ENCODE results near the gene ARHGAP27.

Gene ARHGAP27

DNA sequence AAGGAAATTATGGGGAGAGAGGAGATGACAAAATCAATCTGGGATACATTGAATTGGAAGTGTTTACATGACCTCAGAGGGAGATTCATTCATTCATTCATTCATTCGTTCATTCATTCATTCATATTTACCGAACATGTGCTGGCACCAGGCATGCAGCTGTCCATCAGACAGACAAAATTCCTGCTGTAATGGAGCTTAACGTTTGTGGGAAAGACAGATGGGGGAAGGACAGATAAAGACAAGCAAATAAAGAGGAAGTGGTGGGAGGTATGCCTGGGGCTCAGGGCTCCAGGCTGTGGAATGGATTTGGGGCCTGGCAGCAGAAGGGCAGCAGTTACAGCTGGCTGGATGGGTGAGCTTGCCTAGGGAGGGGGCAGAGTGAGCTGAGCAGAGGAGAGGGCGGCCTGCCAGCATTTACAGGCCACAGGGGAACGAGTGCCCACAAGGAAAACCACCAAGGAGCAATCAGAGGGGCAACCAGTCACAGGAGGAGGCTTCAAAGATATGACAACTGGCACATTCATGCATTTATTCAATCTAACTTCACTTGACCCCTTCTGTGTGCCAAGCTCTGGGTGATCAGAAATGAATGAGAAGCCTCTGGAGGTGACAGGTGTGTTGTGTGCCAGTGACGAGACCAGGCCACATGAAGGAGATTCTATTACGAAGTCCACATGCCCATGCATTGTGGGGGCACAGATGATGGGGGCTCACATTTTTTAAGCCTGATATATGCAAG lies 48.5 kb downstream of the ARHGAP27 start:
- no peaks in the 10 kb centered on the region for H3K9me3 Mint-ChIP-seq
- peaks cover 9 to 16% of the 10 kb centered on the region in 2 donors for H3K27me3 Mint-ChIP-seq
- H3K4me3 Mint-ChIP-seq, result peak overlapping the region; percentile 17 to 33
- peaks cover 39 to 60% of the 10 kb centered on the region in 2 donors for H3K4me1 Mint-ChIP-seq
- ATAC-seq (replicated peaks) (no peak), DNase-seq (no peak)
- H3K27ac Mint-ChIP-seq, result peak overlapping the region; percentile 81
- peaks cover 0 to 3% of the 10 kb centered on the region in 2 donors for H3K36me3 Mint-ChIP-seq

DNA sequence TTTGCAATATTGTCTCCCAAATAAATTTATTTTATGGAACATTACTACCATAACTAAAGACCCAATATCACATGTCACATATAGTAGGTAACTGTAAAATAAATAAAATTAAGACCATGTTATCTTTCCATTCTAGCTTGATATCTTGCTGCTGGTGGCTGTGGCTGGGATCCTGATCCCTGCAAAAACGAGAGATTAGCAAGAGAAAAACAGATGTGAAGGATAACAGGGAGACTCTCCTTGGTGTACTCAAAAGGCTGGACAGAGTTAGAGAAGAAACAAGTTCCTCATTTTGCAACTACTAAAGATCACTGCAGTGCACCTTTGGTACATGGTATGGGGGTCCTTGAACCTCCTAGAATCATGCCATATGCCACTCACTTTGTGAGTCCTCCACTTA lies 49.7 kb downstream of the ARHGAP27 start:
- peak overlapping the region; percentile 6 to 71 for H3K4me3 Mint-ChIP-seq
- H3K36me3 Mint-ChIP-seq, result peaks cover 0 to 3% of the 10 kb centered on the region in 2 donors
- peaks cover 1 to 7% of the 10 kb centered on the region in 2 donors for H3K27me3 Mint-ChIP-seq
- DNase-seq (no peak), ATAC-seq (replicated peaks) (no peak)
- H3K4me1 Mint-ChIP-seq, result peaks cover 41 to 66% of the 10 kb centered on the region in 2 donors
- peak overlapping the region; percentile 31 for H3K27ac Mint-ChIP-seq
- no peaks in the 10 kb centered on the region for H3K9me3 Mint-ChIP-seq

DNA sequence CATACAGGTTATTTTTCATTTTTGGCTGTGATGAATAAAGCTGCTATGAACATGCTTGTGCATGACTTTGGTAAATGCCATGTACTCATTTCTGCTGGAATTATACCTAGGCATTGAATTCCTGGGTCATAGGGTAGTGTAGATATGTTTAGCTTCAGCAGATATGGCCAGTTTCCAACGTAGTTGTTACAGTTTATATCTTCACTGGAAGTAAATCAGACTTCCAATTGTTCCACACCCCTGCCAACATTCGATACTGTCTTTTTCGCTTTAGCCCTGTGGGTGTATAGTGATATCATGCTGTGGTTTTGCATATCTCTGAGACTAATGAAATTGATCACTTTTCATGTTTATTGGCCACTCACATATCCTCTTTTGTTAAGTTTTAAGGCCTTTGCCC lies 50.4 kb downstream of the ARHGAP27 start:
- no peaks in the 10 kb centered on the region for H3K9me3 Mint-ChIP-seq
- no peaks in the 10 kb centered on the region for H3K27me3 Mint-ChIP-seq
- peaks cover 47 to 73% of the 10 kb centered on the region in 2 donors for H3K4me1 Mint-ChIP-seq
- no peak overlapping the region for H3K4me3 Mint-ChIP-seq
- peaks cover 0 to 3% of the 10 kb centered on the region in 2 donors for H3K36me3 Mint-ChIP-seq
- H3K27ac Mint-ChIP-seq, result no peak overlapping the region
- ATAC-seq (replicated peaks) (no peak), DNase-seq (no peak)

DNA sequence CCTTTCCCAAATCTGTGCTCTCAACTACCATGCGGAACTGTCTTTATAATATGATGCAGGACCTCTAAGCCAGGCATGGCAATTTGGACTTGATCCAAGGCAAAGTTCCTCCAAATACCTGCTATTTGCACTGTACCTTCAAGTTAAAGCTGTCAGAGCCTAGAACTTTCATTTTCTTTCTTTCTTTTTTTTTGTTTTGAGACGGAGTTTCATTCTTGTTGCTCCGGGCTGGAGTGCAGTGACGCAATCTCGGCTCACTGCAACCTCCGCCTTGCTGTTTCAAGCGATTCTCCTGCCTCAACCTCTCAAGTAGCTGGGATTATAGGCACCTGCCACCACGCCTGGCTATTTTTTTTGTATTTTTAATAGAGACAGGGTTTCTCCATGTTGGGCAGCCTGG lies 51.7 kb downstream of the ARHGAP27 start:
- ATAC-seq (replicated peaks) (no peak), DNase-seq (no peak)
- no peak overlapping the region for H3K4me3 Mint-ChIP-seq
- H3K27me3 Mint-ChIP-seq, result no peaks in the 10 kb centered on the region
- peak overlapping the region; percentile 86 for H3K27ac Mint-ChIP-seq
- peaks cover 0 to 3% of the 10 kb centered on the region in 2 donors for H3K36me3 Mint-ChIP-seq
- H3K9me3 Mint-ChIP-seq, result no peaks in the 10 kb centered on the region
- peaks cover 47 to 86% of the 10 kb centered on the region in 2 donors for H3K4me1 Mint-ChIP-seq

DNA sequence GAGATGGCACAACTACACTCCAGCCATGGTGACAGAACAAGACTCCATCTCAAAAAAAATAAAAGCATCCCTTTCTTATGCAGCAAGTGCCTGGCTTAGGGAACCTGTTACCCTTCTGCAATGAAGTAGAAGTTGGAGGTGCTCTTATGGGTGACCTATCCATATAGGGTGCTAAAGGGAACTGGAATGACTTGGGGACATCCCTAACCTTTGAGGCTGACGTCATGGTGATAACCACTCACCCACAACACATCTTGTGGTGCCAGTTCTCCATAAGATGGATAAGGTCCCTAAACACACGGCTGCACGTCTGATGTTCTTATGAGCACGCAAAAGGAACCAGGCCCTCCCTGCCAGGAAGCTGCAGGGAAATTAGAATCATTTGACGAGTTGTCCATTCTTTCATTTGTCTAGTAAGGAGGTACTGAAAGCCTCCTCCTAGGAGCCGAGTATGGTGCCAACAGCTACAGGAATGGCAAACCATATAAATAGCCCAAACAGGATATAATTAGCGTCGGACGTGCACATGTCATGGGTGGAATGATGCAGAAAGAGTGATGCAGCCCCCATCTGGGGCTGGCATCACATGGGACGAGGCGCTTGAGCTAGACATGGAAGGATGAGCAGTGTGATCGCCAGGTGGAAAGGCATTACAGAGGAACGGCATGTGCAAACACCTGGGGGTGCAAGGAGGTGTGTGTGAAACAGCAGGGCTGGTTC lies 52.5 kb downstream of the ARHGAP27 start:
- peak; percentile 85 for ATAC-seq (replicated peaks)
- peaks cover 48 to 84% of the 10 kb centered on the region in 2 donors for H3K4me1 Mint-ChIP-seq
- peak; percentile 77 for DNase-seq
- H3K27me3 Mint-ChIP-seq, result no peaks in the 10 kb centered on the region
- H3K4me3 Mint-ChIP-seq, result peak overlapping the region; percentile 48 to 51
- H3K36me3 Mint-ChIP-seq, result peaks cover 0 to 3% of the 10 kb centered on the region in 2 donors
- H3K27ac Mint-ChIP-seq, result peak overlapping the region; percentile 86
- no peaks in the 10 kb centered on the region for H3K9me3 Mint-ChIP-seq

DNA sequence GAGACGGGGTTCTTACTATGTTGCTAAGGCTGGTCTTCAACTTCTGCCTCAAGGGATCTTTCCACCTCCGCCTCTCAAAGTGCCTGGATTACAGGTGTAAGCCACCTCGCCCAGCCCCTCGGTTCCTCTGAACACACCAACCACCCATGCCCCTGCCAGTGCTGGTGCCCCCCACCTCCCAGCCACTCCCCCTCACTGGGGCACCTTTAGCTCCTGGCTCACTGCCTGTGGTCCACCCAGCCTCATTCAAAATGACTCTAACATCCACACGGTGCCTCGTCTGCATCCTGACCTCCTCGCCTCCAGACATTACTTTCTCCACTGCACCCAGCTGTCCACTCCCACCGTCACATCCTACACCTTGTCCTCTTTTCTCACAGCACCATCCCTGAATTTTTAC lies 55.3 kb downstream of the ARHGAP27 start:
- peaks cover 42 to 79% of the 10 kb centered on the region in 2 donors for H3K4me1 Mint-ChIP-seq
- no peak for ATAC-seq (replicated peaks)
- H3K27ac Mint-ChIP-seq, result peak overlapping the region; percentile 63
- no peak for DNase-seq
- H3K9me3 Mint-ChIP-seq, result no peaks in the 10 kb centered on the region
- no peaks in the 10 kb centered on the region for H3K36me3 Mint-ChIP-seq
- H3K4me3 Mint-ChIP-seq, result no peak overlapping the region
- no peaks in the 10 kb centered on the region for H3K27me3 Mint-ChIP-seq

DNA sequence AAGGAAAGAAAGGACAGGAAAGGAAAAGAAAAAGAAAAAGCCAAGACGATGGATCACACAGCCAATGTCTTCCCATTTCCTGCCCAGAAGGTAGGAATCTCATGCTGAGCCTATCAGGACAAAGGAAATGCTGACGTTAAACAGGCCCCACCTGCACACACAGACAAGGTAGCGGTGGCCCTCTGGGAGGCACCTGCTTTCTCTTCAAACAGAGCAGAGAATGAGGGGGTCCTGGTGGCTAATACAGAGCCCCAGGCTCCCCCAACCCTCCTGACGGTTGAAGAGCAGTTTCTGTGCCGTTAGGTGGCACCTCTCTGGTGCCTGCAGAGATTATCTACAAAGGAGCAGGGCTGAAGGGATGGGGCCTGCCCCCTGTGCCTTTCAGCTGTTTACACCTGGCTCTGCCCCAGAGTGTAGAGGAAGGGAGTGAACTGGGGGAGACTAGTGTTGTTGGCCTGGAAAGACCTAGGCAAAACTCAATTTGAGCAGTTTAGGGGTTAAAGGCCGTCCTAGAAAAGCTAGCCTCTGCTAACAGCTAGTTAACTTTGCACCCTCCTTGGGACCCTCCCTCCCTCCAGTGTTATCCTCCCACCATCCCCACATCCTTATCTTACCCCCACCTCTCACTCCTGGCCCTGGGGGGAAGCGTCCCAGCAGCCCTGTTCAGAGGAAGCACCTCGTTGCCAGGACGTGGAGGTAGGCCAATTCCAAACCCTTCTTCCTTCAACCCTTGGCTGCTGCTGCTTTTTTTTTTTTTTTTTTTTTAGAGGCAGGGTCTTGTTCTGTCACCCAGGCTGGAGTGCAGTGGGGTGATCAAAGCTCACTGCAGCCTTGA lies 56.3 kb downstream of the ARHGAP27 start:
- Mint-ChIP-seq H3K27me3 (peaks cover under 1 to 5% of the 10 kb centered on the region in 2 donors), H3K9me3 (no peaks in the 10 kb centered on the region), H3K4me1 (peaks cover 47 to 88% of the 10 kb centered on the region in 2 donors), H3K4me3 (no peak overlapping the region), H3K36me3 (no peaks in the 10 kb centered on the region), H3K27ac (peak overlapping the region; percentile 63)
- no peak for DNase-seq
- no peak for ATAC-seq (replicated peaks)

DNA sequence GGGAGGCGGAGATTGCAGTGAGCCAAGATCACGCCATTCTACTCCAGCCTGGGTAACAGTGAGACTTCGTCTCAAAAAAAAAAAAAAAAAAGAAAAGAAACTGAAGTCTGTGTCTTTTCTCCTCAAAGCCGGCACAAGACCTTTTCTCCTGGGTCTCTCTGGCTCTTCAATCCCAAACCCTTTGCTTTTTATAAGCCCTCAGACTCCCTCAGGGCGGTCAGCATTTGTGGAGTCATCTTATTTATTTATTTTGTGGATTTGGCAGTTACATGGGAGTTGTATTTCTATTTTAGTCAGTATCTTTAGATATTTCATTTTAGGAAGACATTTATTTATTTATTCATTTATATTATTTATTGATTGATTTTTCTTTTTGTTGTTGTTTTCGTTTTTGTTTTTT lies 58.2 kb downstream of the ARHGAP27 start:
- Mint-ChIP-seq H3K27ac (no peak overlapping the region), H3K4me1 (peaks cover 40 to 85% of the 10 kb centered on the region in 2 donors)

DNA sequence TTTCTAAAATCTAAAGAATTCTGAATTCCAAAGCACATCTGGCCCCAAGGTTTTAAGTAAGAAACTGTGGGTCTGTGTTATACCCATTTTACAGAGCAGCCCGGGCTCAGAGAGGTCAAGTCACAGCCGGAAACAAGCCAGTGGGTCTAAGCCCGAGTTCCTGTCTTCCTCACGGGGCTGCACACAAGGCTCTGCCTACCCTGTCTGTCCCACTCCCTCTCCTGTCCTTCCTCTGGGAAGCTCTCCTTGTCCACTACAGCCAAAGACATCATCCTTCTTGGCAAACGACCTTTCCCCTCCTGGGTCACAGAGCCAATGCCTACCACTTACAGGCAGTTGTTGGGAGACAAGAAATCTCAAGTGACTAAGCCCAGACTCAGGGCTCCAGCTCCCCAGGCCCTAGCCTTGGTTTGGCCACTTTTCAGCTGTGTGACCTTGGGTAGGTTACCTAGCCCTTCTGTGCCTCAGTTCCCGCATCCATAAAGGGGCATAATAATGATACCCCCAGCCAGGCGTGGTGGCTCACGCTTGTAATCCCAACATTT lies 60.3 kb downstream of the ARHGAP27 start:
- H3K4me1 Mint-ChIP-seq, result peaks cover 26 to 70% of the 10 kb centered on the region in 2 donors
- H3K4me3 Mint-ChIP-seq, result peak overlapping the region; percentile 65 to 78
- peak overlapping the region; percentile 93 for H3K27ac Mint-ChIP-seq
- H3K9me3 Mint-ChIP-seq, result no peaks in the 10 kb centered on the region
- no peaks in the 10 kb centered on the region for H3K36me3 Mint-ChIP-seq
- DNase-seq, result no peak
- no peak for ATAC-seq (replicated peaks)
- peaks cover 5 to 7% of the 10 kb centered on the region in 2 donors for H3K27me3 Mint-ChIP-seq

More for the DNA sequence above, 58.2 kb downstream of the ARHGAP27 start:
- Mint-ChIP-seq H3K4me3 (no peak overlapping the region), H3K9me3 (no peaks in the 10 kb centered on the region), H3K36me3 (no peaks in the 10 kb centered on the region), H3K27me3 (peaks cover 5 to 7% of the 10 kb centered on the region in 2 donors)
- DNase-seq (no peak), ATAC-seq (replicated peaks) (no peak)

DNA sequence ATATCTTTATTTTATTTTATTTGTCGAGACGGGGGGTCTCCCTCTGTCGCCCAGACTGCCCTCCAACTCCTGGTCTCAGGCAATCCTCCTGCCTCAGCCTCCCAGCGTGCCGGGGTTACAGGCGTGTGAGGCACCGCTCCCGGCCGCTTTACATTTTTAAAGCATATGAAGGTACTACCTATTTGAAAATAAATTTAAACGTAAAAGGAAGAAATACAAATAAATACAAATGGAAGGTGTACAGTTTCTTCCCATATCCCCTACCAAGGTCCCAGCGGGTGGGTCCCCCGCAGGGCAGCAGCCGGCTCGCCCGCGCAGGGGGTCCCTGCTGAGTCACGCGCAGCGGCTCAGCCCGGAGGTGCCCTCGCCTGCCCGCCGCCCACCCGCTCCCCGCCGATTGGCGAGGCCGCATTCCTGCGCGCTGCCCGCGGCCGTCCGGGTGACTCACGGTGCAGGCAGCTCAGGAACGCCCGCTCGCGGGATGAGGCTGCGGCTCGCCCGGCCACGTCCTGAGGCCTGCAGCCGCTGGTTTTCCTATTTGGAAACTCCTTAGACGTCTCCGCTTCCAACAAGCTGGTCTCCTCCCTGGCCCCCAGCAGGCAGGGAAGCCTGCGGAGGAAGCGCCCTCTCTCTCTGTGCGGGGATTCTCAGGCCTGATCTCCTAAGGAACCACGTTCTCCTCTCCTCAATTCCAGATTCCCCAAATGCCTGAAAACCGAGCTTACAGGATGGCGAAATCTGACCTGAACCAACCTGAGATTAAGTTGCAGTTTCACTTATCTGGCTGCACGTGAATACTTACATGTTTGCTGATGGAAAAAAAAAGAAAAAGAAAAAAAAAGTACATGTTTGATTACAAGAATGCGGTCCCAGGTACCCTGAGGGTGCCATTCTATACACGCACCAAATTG lies 61.0 kb downstream of the ARHGAP27 start:
- no peaks in the 10 kb centered on the region for H3K36me3 Mint-ChIP-seq
- no peak for DNase-seq
- H3K27me3 Mint-ChIP-seq, result peaks cover 5 to 7% of the 10 kb centered on the region in 2 donors
- H3K9me3 Mint-ChIP-seq, result no peaks in the 10 kb centered on the region
- peak; percentile 20 to 28 for ATAC-seq (replicated peaks)
- H3K27ac Mint-ChIP-seq, result peak overlapping the region; percentile 93
- H3K4me1 Mint-ChIP-seq, result peaks cover 25 to 63% of the 10 kb centered on the region in 2 donors
- H3K4me3 Mint-ChIP-seq, result peak overlapping the region; percentile 78 to 82

DNA sequence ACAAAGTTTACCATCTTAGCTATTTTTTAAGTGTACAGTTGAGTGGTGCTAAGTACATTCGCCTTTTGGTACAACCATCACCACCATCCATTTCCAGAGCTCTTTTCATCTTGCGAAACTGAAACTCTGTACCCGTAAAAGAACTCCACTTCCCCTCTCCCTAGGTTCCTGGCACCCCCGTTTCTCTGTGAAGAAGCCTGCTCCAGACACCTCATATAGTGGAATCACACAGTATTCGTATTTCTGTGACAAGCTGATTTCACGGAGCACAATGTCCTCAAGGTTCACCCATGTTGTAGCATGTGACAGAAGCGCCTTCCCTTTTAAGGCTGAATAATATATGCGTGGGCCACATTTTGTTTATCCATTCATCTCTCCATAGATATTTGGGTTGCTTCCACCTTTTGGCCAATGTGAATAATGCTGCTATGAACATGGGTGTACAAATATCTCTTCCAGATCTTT lies 61.7 kb downstream of the ARHGAP27 start:
- ATAC-seq (replicated peaks), result no peak
- no peak for DNase-seq
- H3K27me3 Mint-ChIP-seq, result peaks cover 5 to 7% of the 10 kb centered on the region in 2 donors
- no peak overlapping the region for H3K27ac Mint-ChIP-seq
- no peaks in the 10 kb centered on the region for H3K9me3 Mint-ChIP-seq
- peaks cover 26 to 56% of the 10 kb centered on the region in 2 donors for H3K4me1 Mint-ChIP-seq
- H3K4me3 Mint-ChIP-seq, result peak overlapping the region; percentile 4 to 78
- no peaks in the 10 kb centered on the region for H3K36me3 Mint-ChIP-seq

DNA sequence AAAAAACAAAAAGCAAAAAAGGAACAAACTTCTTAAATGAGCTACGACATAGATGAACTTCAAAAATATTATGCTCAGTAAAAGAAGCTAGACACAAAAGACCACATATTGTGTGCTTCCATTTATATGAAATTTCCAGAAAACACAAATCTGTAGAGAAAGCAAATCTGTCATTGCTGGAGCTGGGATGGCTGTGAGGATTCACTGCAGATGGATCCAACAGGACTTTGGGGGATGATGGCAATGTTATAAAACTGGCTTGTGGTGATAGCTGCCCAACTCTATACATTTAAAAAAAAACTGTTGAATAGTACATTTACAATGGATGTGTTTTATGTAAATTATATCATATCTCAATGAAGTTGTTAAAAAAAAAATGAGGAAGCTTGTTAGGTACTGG lies 63.2 kb downstream of the ARHGAP27 start:
- no peak overlapping the region for H3K27ac Mint-ChIP-seq
- H3K4me3 Mint-ChIP-seq, result no peak overlapping the region
- ATAC-seq (replicated peaks) (no peak), DNase-seq (no peak)
- H3K4me1 Mint-ChIP-seq, result peaks cover 30 to 56% of the 10 kb centered on the region in 2 donors
- peaks cover 3 to 4% of the 10 kb centered on the region in 2 donors for H3K36me3 Mint-ChIP-seq
- H3K9me3 Mint-ChIP-seq, result no peaks in the 10 kb centered on the region
- peaks cover 12 to 13% of the 10 kb centered on the region in 2 donors for H3K27me3 Mint-ChIP-seq

DNA sequence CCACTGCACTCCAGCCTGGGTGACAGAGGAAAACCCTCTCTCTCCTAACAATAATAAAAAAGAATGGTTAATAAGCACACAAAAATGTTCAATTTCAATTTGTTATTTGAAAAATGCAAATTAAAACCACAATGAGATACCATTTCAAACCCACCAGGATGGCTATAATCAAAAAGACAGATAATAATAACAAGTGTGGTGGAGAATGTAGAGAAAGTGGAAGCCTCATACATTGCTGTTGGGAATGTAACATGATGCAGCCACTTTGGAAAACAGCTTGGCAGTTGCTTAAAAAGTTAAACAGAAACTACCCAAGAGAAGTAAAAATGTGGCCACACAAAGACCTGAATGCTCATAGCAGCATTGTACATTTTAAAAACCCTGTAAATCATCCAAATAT lies 64.0 kb downstream of the ARHGAP27 start:
- ATAC-seq (replicated peaks), result no peak
- no peak overlapping the region for H3K4me3 Mint-ChIP-seq

More for the DNA sequence above, 64.0 kb downstream of the ARHGAP27 start:
- Mint-ChIP-seq H3K36me3 (peaks cover 4% of the 10 kb centered on the region in 2 donors), H3K4me1 (peaks cover 24 to 50% of the 10 kb centered on the region in 2 donors), H3K27me3 (peaks cover 14% of the 10 kb centered on the region in 2 donors), H3K27ac (no peak overlapping the region), H3K9me3 (peaks cover 0 to under 1% of the 10 kb centered on the region in 2 donors)
- no peak for DNase-seq

Data from stimulated activated naive B cell treated with anti-CD40 and anti-IgM and Interleukin-4, amounts not matched to agents 10 μg/mL and 1 μg/mL and 100 μg/mL, for 72 hours (primary cell).